Suppressor macrophage (primary cell): ENCODE data around the gene CMTR1.
"Not testable (repeated sequence)": the region's sequence is repeated elsewhere in the genome, so short reads cannot be mapped to it uniquely, and the experiment has no call there.

Source experiments
- DNase-seq, 4 experiments: peaks; one replicate each; pipeline ENCODE4 v3.0.0-alpha.2; 2020 to 2022

Gene CMTR1

DNA sequence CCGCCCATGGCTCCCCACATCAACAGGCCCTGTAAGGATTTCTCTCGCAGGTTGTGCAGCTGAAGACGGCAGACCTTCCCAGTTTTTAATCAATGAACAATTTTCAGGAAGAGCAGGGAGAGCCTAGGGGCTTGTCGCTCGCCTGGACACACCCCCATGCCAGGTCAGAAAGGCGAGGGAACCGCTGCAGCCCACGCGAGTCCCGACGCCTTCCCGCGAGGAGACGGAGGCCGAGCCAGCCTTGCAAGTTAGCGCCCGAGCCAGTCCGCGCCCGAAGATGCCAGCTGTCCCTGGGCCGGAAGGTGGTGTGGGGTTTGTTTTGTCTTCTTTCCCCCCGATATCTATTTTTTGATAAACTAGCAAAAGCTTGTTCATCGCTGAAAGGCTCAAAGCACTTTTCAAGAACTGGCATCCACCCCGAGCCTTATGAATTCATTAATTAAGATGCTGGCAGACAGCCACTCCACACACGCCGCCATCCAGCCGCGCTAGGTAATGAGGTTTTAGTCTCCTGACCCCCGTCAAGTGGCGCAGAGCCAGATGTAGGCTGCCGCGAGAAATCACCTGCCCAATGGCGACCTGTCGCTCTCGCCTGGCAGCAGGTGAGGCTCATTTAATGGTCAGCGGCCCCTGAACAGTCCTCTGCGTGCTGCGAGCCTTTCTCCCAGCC, 60.1 kb downstream of the CMTR1 start:
- no peak for DNase-seq

- no peak for DNase-seq
Observed at GRCh38 chr6:37493661-37493995, 60.6 kb downstream of the CMTR1 start.

- no peak for DNase-seq
Observed at GRCh38 chr6:37495244-37495934, 62.4 kb downstream of the CMTR1 start.

DNA sequence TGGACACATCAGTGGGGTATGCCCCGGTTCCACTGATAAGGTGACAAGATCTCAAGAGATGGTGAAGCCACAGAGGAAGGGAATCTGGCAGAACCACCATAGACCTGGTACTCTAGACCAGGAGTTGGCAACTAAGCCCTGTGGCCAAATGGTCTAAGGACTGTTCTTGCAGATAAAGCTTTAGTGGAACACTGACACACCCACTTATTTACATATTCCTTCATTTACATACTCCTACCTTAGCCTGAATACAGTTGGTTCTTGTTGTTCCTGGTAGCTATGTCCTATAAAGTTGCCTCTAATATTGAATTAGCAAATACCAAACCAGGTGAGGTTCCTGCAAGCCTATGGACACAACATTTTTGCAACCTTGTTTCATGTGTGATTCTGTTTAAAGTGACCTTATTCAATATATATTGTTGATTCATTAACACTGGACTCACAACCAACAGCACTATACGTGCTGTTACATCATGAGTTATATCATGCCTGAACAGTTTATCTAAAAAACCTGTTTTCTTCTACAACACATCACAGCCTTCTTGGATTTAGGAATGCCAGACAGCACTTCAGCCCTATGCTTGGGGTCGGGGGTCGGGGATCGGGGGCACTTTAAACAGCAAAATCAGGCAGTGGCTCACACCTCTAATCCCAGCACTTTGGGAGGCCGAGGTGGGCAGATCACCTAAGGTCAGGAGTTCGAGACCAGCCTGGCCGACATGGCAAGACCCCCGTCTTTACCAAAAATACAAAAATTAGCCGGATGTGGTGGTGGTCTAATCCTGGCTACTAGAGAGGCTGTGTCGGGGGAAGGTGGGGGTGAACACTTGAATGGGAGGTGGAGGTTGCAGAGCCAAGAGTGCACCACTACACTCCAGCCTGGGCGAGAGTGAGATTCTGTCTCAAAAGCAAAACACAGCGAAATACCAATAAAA, 64.2 kb downstream of the CMTR1 start:
- no peak for DNase-seq

- peak; percentile 97 to 98 (median 98) for DNase-seq
Observed at GRCh38 chr6:37499433-37500293, 66.6 kb downstream of the CMTR1 start, which contains the start of gene CCDC167. TSS of gene CCDC167 (minus strand) at chr6:37499893. CDS start at chr6:37499863, 30 bp downstream.

DNA sequence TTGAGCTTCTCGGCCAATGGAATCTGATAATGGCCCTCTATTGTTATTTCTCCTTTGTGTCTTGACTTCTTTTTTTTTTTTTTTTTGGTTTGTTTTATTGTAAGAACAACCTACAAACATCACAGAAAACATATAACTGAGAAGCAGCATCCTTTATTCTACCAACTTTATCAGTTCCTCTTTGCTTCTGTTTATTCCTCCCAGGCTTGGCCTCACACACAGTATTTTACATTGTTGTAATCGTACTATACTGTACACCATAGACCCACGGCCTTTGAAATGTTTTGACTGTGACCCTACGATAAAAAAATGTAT, 67.2 kb downstream of the CMTR1 start:
- DNase-seq: no peak

DNA sequence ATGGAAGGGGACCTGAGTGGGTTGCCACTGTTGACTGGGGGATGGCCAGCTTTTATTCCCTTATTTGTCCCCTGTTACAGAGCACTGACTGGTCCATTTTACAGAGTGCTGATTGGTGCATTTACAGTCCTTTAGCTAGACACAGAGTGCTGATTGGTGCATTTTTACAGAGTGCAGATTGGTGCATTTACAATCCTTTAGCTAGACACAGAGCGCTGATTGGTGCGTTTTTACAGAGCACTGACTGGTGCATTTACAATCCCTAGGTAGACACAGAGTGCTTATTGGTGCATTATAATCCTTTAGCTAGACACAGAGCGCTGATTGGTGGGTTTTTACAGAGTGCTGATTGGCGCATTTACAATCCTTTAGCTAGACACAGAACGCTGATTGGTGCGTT, 67.9 kb downstream of the CMTR1 start:
- DNase-seq: not testable (repeated sequence)

- DNase-seq: no peak
Observed at GRCh38 chr6:37501632-37502491, 68.8 kb downstream of the CMTR1 start.

- DNase-seq: no peak
Observed at GRCh38 chr6:37502703-37503291, 69.8 kb downstream of the CMTR1 start.

- DNase-seq: peak in 3 of 4 experiments; percentile 37 to 60 (median 52)
Observed at GRCh38 chr6:37503309-37503965, 70.4 kb downstream of the CMTR1 start.

GRCh38 chr6:37504024-37504423, 71.0 kb downstream of the CMTR1 start:
- no peak for DNase-seq

DNA sequence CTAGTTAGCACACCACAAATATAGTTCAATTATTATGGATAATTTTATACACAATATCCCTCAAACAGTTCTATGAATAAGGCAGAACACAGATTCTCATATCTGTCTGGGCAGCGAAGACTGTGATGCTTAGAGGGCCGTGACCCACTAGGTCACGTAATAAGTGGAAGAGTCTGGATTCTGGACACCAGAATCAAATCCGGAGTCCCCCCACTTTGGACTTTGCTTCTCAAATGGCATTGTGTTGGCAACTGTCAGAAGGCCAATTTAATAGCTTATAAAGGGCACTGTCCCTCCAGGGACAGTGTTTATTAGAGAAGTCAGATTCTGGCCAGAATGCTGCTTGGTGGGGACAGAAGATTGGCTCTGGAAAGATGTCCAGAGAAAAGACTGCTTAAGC, 73.5 kb downstream of the CMTR1 start:
- no peak for DNase-seq

DNA sequence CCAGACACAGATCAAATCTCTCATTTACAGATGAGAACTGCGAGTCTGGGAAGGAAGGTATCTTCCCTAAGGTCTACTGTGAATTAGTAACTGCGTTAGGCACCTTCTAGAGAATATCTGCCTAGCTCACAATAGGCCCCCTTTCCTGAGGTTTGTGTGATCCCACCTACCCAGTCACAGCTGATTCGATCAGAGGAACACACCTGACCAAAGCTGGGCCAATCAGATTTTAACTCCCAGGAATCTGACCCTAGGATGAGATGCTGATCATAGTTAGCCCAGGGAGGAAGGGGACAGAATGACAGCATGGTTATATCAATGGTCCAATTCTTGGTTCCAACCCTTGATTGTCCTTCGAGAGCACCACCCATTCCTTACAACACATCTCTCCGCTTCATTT, 74.1 kb downstream of the CMTR1 start:
- no peak for DNase-seq

DNA sequence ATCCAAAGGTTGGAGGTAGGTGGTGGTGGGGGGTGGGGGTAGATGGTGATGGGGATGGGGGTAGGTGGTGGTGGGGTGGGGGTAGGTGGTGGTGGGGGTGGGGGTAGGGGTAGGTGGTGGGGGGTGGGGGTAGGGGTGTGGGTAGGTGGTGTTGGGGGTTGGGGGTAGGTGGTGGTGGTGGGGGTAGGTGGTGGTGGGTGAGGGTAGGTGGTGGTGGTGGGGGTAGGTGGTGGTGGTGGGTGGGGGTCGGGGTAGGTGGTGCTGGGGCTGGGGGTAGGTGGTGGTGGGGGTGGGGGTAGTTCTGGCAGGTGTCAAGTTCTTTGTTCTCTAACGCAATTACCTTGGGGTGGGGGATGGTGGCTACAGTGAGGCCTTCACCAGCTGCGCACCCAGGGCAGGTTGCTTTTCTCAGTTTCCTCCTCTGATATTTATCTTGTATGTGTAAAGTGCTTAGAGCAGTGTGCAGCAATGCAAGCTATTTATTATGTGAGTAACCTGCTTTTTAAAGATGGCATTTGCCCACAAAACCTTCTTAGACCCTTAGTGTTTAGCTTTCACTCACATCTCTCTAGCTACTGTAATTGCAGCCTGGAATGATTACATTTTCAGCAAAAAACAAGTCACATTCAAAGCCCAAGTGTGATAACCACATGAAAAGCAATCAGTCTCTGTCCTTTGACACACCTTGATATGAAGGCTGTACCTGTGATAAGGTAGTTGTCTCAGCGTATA, 74.8 kb downstream of the CMTR1 start:
- DNase-seq: no peak

DNA sequence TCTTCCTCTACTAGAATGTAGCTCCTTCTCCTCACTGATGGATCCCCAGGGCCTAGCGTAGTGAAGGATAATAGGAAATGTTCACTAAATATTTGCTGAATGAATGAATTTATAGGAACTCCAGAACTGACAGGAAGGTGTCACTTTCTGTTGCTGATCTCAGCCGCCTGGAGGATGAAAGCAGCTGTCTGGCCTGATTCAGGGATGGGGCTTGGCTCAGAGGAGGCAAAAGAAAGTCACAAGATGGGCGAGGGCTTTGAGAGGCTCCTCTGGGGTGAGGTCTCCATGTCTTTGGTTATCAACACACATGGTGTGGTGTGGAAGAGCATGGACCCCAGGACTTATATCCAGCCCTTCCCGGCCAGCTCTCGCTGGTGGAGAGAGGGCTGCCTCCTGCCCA, 78.2 kb downstream of the CMTR1 start:
- DNase-seq: no peak

DNA sequence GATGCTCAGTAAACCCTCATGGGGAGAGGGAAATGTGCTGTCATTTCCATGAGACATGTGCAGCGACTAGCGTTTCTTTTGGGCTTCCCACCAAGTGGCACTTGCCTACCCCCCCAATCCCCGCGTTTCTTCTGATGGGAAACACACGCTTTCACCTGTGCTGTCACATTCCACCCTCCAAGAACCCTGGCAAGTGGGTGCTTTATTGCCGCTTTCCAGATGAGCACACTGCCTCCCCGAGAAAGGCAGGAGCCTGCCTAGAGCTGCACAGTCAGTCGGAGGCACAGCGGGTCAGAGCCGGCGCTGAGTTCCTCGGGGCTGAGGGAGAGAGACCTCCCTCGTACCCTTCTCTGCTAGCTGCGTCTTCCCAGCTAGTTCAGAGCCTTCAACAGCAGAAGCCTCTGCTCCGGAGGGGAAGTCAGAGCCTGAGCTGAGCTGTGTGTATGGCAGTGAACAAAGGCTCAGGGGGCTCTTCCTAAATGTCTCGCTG, 78.9 kb downstream of the CMTR1 start:
- DNase-seq: no peak

DNA sequence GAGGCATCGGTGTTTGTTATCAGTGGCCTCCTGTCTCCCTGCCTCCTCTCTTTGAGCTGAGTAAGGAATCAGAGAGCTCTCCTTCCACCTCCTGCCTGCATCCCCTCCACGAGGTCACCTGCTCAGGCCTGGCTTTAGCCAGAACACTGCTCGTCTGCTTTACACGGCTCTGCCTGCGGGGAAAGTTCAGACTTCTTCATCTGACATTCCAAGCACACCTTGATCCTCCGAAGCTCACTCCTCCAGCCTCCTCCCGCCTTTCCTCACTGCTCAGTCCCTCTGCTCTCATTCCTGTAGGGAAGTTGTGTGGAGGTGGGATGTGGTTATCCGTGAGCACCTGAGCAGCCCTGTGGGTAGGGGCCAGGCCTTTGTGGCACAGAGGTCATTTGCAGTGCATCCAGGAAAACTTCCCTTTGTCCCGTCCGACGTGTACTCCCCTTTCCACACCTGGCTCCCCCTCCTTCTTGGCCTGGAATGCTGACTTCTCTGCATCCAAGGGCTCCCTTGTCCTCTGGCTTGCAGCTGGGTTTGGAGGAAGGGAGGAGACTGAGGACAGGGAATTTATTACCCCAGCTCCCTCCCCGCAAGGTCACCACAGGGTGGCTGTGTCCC, 79.5 kb downstream of the CMTR1 start:
- DNase-seq: no peak

DNA sequence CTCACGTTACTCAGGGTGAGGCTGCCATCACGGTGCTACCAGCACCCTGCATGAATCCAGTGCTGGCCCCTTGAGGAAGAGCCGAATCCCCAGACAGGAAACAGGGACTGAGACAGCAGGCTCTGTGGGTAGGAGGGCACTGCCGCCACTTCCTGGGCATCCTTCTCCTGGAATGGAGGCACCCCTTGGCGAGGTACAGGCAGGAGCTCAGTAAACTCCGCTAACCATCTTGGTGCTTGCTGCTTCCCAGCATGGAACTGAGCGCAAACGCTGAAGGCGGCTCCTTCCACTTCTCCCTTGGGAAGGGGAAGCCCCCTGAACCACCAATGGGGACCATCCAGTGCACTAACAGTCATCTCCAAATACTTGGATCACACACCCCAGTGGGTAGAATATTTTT, 80.1 kb downstream of the CMTR1 start:
- DNase-seq: no peak

DNA sequence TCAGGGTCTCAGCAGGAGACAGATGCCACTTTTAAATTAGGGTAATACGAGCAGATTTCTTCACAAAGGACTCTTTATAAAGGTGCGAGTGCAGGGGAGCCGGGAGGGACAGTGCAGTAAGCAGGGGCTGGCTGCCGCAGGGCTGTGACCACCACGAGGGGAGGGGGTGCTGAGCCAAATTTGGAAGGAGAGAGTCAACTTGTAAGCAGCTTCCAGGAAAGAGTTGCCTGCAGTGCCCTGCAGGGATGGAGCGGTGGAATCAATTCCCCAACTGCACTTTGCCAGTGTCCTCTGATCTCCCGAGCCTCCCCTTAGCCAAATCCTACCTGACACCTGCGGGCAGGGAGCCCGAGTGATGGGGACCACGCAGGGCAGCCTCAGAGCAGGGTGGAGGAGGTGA, 80.6 kb downstream of the CMTR1 start:
- no peak for DNase-seq
